Measurements from ENCODE around the gene ACTR3.
"Not testable (repeated sequence)": the region's sequence is repeated elsewhere in the genome, so short reads cannot be mapped to it uniquely, and the experiment has no call there.

Gene ACTR3

GRCh38 chr2:113925884-113926283 lies 36.0 kb downstream of the ACTR3 start:
- H3K4me3 ChIP-seq (ENCODE audit: low read depth, low read length): no peak overlapping the region
- in situ Hi-C loops (cut with HindIII; ENCODE audit: low sequenced_read_pairs): no loop called here
- no peak for DNase-seq (ENCODE audit: low read depth)
- TF ChIP-seq, protein P1, sequence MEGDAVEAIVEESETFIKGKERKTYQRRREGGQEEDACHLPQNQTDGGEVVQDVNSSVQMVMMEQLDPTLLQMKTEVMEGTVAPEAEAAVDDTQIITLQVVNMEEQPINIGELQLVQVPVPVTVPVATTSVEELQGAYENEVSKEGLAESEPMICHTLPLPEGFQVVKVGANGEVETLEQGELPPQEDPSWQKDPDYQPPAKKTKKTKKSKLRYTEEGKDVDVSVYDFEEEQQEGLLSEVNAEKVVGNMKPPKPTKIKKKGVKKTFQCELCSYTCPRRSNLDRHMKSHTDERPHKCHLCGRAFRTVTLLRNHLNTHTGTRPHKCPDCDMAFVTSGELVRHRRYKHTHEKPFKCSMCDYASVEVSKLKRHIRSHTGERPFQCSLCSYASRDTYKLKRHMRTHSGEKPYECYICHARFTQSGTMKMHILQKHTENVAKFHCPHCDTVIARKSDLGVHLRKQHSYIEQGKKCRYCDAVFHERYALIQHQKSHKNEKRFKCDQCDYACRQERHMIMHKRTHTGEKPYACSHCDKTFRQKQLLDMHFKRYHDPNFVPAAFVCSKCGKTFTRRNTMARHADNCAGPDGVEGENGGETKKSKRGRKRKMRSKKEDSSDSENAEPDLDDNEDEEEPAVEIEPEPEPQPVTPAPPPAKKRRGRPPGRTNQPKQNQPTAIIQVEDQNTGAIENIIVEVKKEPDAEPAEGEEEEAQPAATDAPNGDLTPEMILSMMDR (IDR thresholded peaks at IDR 0.05; ENCODE audit: low read depth, low read length, missing control alignments): no peak

DNA sequence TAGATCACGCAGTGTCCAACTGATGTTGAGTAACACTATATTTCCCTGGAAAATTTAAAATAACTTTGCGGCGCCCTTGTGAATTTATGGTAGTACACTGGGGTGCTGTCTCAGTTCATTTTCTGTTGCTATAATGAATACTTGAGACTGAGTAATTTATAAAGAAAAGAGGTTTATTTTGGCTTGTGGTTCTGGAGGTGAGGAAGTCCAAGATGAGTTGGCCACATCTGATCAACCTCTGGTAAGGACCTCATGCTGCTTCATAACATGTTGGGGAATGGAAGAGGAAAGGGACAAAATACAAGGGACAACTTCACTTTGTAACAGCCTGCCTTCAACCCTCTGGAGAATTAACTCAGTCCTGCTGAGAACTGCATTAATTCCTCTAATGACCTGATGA lies 36.4 kb downstream of the ACTR3 start:
- H3K4me3 ChIP-seq (ENCODE audit: low read depth, low read length): no peak overlapping the region
- TF ChIP-seq, protein P1 (IDR thresholded peaks at IDR 0.05; ENCODE audit: low read depth, low read length, missing control alignments): no peak
- in situ Hi-C loops (cut with HindIII; ENCODE audit: low sequenced_read_pairs): no loop called here
- no peak for DNase-seq (ENCODE audit: low read depth)

GRCh38 chr2:113930448-113930847 lies 40.6 kb downstream of the ACTR3 start:
- TF ChIP-seq, protein P1 (IDR thresholded peaks at IDR 0.05; ENCODE audit: low read depth, low read length, missing control alignments): no peak
- in situ Hi-C loops (cut with HindIII; ENCODE audit: low sequenced_read_pairs): no loop called here
- no peak overlapping the region for H3K4me3 ChIP-seq (ENCODE audit: low read depth, low read length)
- DNase-seq (ENCODE audit: low read depth): no peak

GRCh38 chr2:113937501-113937900 lies 47.6 kb downstream of the ACTR3 start:
- TF ChIP-seq, protein P1 (IDR thresholded peaks at IDR 0.05; ENCODE audit: low read depth, low read length, missing control alignments): no peak
- no peak for DNase-seq (ENCODE audit: low read depth)
- no peak overlapping the region for H3K4me3 ChIP-seq (ENCODE audit: low read depth, low read length)
- in situ Hi-C loops (cut with HindIII; ENCODE audit: low sequenced_read_pairs): no loop called here

- H3K4me3 ChIP-seq (ENCODE audit: low read depth, low read length): no peak overlapping the region
- in situ Hi-C loops (cut with HindIII; ENCODE audit: low sequenced_read_pairs): no loop called here
- TF ChIP-seq, protein P1 (IDR thresholded peaks at IDR 0.05; ENCODE audit: low read depth, low read length, missing control alignments): no peak
- DNase-seq (ENCODE audit: low read depth): no peak
Measured at GRCh38 chr2:113940891-113941290, 51.0 kb downstream of the ACTR3 start.

- DNase-seq (ENCODE audit: low read depth); in situ Hi-C loops (cut with HindIII; ENCODE audit: low sequenced_read_pairs); H3K4me3 ChIP-seq (ENCODE audit: low read depth, low read length): not testable (repeated sequence)
Measured at GRCh38 chr2:113945784-113946183, 55.9 kb downstream of the ACTR3 start.

- DNase-seq (ENCODE audit: low read depth); in situ Hi-C loops (cut with HindIII; ENCODE audit: low sequenced_read_pairs); H3K4me3 ChIP-seq (ENCODE audit: low read depth, low read length): not testable (repeated sequence)
Measured at GRCh38 chr2:113950906-113951305, 61.0 kb downstream of the ACTR3 start.

- TF ChIP-seq, protein P1 (IDR thresholded peaks at IDR 0.05; ENCODE audit: low read depth, low read length, missing control alignments): no peak
- DNase-seq (ENCODE audit: low read depth): no peak
- no peak overlapping the region for H3K4me3 ChIP-seq (ENCODE audit: low read depth, low read length)
- in situ Hi-C loops (cut with HindIII; ENCODE audit: low sequenced_read_pairs): no loop called here
Measured at GRCh38 chr2:113961000-113961399, 71.1 kb downstream of the ACTR3 start.

All from astrocyte of the cerebellum (primary cell).